ENCODE data around the gene MRPS12.

MRPS12 gene

DNA sequence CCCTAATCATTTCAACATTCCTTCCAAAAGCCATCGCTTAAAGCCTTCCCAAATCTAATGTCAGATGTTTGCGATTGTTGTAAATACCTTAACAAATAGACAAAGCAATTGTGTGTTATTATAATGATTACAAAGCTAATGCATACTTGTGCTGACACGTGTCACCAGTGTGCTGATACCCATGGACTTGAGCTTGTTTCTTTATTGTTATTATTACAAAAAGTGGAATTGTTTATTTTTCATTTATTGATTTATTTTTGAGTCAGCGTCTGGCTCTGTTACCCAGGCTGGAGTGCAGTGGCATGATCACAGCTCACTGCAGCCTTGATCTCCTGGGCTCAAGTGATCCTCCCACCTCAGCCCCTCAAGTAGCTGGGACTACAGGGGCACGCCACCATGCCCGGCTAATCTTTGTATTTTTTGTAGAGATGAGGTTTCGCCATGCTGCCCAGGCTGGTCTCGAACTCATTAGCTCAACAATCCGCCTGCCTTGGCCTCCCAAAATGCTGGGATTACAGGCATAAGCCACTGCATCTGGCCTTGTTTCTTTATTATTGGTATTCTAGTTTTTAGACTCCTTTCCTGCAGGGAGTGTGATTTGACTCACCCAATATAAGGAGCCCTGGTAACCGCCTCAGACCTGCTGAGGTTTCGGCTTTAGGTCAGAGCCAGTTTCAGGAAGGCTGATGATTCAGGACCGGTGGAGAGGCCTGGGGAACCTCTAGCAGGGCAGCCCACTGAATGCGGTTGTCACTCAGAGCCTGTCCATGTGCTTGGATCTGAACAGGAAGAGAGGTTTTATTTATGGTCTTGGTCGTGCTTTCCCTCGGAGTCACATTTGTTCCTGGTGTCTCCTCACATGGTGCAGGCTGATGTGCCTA, 46.9 kb downstream of the MRPS12 start:
- peak; percentile 17 for DNase-seq

DNA sequence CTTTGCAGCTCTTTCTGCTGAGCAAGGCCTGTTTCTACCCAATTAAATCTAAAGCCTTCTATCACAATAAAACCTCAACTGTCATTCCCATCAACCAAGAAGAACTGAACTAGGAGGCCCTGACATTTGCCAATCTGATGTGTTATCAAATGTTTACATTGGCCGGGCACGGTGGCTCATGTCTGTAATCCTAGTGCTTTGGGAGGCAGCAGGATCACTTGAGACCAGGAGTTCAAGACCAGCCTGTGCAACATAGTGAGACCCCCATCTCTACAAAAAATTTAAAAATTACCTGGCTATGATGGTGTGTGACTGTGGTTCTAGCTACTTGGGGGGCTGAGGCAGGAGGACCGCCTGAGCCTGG, 47.6 kb downstream of the MRPS12 start:
- DNase-seq, result no peak

DNA sequence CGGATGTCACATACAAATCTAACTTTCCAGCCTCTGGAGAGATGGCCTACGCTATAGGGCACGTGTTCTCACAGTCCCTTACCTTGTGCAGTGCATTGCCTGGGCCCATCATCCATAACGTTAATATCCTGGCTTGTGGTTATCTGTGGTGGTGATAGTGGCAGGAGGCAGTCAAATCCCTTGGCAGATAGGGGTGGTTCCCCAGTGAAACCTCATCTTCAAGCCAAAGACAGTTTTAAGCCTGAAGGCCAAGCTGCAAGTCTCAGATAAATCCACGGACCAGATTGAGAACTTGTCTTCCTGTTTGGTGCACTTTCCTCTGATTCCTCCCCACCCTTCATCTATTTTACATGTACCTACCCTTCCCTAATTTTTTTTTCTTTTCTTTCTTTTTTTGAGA, 49.1 kb downstream of the MRPS12 start:
- no peak for DNase-seq

- DNase-seq, result no peak
Observed at GRCh38 chr19:38980583-38981374, 50.0 kb downstream of the MRPS12 start.
